CD4-positive, alpha-beta T cell (primary cell): ENCODE measurements around the gene RFX5. TPM values are rescaled to one million over a fixed set of nuclear protein-coding genes. Genes with fewer than 3 reads are reported as not detected.

Source experiments
- ATAC-seq: fragments of 200-7000 bp; cut with Tn5 transposase; one replicate; pipeline ENCODE4 v1.10.0; 2022; ENCODE audit warnings: mild to moderate bottlenecking; ENCODE audit not compliant: poor library complexity
- CTCF ChIA-PET: fragments of 350-600 bp; sonication (Branson Sonifier 250); formaldehyde crosslinking; loops from one replicate; lab custom pipeline; 2021; ENCODE audit warnings: antibody characterized with exemption, inconsistent platforms; lab: Charles Lee
- POLR2A ChIA-PET: fragments of 350-600 bp; sonication (Branson Sonifier 250); formaldehyde crosslinking; loops from one replicate; lab custom pipeline; 2021; ENCODE audit warnings: antibody characterized with exemption, inconsistent platforms; lab: Charles Lee
- DNase-seq, 14 experiments: peaks; one replicate each; pipeline ENCODE4 v3.0.0-alpha.2; 2013 to 2020; ENCODE audit warnings: mixed read lengths in 2 of 14
- H3K27ac ChIP-seq, 2 donors: one replicate each; pipeline versions ENCODE4 v1.5.1 to v1.7.0; 2013; ENCODE audit warnings: low read length in 2 of 2, low read depth in 1 of 2, mild to moderate bottlenecking in 1 of 2
- H3K27me3 ChIP-seq, 2 experiments: 1 replicate in 1 of 2; 2 replicates in 1 of 2; pipeline versions ENCODE4 v1.6.1 to v1.7.0; 2013; ENCODE audit warnings: low read length in 2 of 2, control low read depth in 1 of 2, mild to moderate bottlenecking in 1 of 2, moderate library complexity in 1 of 2; ENCODE audit not compliant: insufficient read depth in 2 of 2, control insufficient read depth in 1 of 2
- H3K36me3 ChIP-seq: one replicate; pipeline ENCODE4 v1.6.1; 2013; ENCODE audit warnings: low read length, control low read depth; ENCODE audit not compliant: insufficient read depth
- H3K4me1 ChIP-seq: one replicate; pipeline ENCODE4 v1.6.1; 2013; ENCODE audit warnings: low read length, control low read depth; ENCODE audit not compliant: insufficient read depth
- H3K4me3 ChIP-seq: one replicate; pipeline ENCODE4 v1.5.1; 2013; ENCODE audit warnings: mild to moderate bottlenecking, low read length, moderate library complexity
- H3K9me3 ChIP-seq, 2 experiments: 1 replicate in 1 of 2; 2 replicates in 1 of 2; pipeline versions ENCODE4 v1.6.1 to v1.7.0; 2013; ENCODE audit warnings: low read length in 2 of 2, mild to moderate bottlenecking in 2 of 2, control low read depth in 1 of 2, moderate library complexity in 1 of 2; ENCODE audit not compliant: control insufficient read depth in 1 of 2, insufficient read depth in 1 of 2
- H3K27ac Mint-ChIP-seq: one replicate; pipeline ENCODE4 v1.8.0; 2020; ENCODE audit warnings: mixed read lengths
- H3K27me3 Mint-ChIP-seq: one replicate; pipeline ENCODE4 v1.8.0; 2021; ENCODE audit warnings: mixed read lengths
- H3K36me3 Mint-ChIP-seq: one replicate; pipeline ENCODE4 v1.8.0; 2021; ENCODE audit warnings: low read depth, mixed read lengths
- H3K4me1 Mint-ChIP-seq: one replicate; pipeline ENCODE4 v1.8.0; 2021; ENCODE audit warnings: low read depth, mixed read lengths
- H3K4me3 Mint-ChIP-seq: one replicate; pipeline ENCODE4 v1.8.0; 2020; ENCODE audit warnings: mild to moderate bottlenecking, mixed read lengths
- H3K9me3 Mint-ChIP-seq: one replicate; pipeline ENCODE4 v1.8.0; 2020; ENCODE audit warnings: mixed read lengths
- intact Hi-C, 2 experiments: fragments of 100-400 bp; cut with DNase I in 1 of 2; cut with micrococcal nuclease in 1 of 2; formaldehyde crosslinking; loops; one replicate each; pipeline versions ENCODE4 v1.15.1 to v1.9.0; 2023 to 2025; cut with DNase I, micrococcal nuclease
- total RNA-seq, 174 experiments: library from RNA in 2 of 174; stranded (reverse) in 2 of 174; gene quantifications; one replicate each; pipeline ENCODE4 v1.2.3 and lab custom pipeline; 2021 to 2026
- TF ChIP-seq, protein P1 (sequence below): fragments of 200-600 bp; IDR thresholded peaks from one replicate; pipeline ENCODE4 v1.8.0; 2022; ENCODE audit warnings: antibody characterized with exemption, mild to moderate bottlenecking

Gene RFX5
- total RNA-seq, 2 experiments from 2014 or later, result 62.0 to 65.7 TPM

DNA sequence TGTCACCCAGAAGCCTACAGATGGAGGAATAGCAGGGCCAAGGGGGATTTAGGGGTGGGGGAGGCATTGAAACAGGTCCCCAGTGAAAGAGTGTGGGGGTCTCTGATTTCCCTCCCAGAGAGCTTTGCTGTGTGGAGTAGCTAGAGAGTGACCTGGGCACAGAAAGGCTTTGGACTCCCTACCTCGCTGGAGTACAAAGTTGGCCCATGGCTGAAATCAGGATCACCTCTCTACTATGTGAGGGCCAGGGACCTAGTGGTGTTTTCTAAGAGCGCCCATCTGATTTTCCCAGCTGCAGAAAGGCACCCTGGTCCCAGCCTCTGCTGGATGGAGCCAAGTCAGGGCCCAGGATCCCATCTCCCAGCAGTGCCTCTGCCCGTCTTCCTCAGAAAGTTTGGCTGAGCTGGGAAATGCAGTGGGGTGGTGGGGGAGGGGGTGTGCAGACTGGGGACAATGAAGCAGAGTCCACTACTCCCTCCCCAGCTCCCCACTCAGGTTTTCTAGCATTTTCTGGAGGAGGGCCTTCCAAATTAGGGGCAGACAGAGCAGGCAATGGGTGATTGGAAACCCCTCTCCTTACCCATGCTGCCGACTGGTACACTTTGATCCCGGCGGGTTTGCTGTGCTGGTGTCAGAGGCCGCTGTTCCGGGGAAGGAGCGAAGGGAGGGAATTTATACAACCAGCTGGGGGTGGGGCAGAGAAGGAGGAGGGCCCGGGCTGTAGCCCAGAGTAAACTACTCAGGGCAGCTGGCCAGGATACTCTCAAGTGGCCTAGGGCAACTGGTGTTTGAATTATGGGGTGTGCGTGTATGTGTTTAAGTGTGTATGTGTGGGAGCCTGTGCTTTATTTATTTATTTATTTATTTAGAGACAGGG is 25.2 kb upstream of the RFX5 start, which contains the start of gene SELENBP1:
Gene SELENBP1, minus strand, starts transcription at position 648 of the 877 bp plus-strand sequence. Its CDS starts 64 bp downstream, at position 584.
- Mint-ChIP-seq H3K4me3 (no peak within 1 kb of the TSS), H3K27ac (no peak within 1 kb of the TSS)

DNA sequence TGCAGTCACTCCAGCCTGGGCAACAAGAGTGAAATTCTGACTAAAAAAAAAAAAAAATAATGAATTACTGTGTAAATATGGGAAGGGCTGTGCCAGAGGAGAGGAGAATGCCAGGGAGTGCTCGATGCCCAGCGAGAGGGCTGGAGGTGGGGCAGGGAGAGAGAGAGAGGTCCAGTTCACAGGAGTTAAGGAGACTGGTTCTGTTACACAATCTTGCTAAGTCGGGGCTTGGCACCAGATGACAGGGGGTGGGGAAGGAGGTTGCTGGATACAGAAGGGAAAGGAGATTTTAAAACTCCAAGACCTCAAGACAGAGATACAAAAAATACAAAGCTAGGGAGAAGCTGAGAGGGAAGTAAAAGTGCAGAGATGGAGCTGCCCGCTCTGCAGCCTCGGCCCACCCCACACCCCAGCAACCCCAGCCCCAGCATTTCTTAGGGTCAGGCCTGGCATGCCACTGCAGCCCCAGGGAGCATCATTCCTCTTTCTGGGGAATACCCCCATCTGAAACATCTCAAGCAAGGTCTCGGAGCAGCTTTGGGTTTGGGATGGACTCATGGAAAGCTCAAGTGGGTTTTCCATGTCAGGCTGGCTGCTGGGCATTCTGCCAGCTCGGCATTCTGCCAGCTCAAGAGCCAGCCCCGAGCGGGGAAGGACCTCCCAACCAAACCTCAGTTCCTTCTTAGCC is 24.5 kb upstream of the RFX5 start:
- no peaks in the 10 kb centered on the region for H3K9me3 Mint-ChIP-seq
- TF ChIP-seq, protein P1, sequence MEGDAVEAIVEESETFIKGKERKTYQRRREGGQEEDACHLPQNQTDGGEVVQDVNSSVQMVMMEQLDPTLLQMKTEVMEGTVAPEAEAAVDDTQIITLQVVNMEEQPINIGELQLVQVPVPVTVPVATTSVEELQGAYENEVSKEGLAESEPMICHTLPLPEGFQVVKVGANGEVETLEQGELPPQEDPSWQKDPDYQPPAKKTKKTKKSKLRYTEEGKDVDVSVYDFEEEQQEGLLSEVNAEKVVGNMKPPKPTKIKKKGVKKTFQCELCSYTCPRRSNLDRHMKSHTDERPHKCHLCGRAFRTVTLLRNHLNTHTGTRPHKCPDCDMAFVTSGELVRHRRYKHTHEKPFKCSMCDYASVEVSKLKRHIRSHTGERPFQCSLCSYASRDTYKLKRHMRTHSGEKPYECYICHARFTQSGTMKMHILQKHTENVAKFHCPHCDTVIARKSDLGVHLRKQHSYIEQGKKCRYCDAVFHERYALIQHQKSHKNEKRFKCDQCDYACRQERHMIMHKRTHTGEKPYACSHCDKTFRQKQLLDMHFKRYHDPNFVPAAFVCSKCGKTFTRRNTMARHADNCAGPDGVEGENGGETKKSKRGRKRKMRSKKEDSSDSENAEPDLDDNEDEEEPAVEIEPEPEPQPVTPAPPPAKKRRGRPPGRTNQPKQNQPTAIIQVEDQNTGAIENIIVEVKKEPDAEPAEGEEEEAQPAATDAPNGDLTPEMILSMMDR, result no peak
- H3K36me3 Mint-ChIP-seq, result no peaks in the 10 kb centered on the region
- Histone ChIP-seq H3K4me1 (no peaks in the 10 kb centered on the region), H3K36me3 (no peaks in the 10 kb centered on the region), H3K4me3 (no peak overlapping the region), H3K27ac (no peak overlapping the region), H3K27me3 (no peaks in the 10 kb centered on the region), H3K9me3 (no peaks in the 10 kb centered on the region)
- POLR2A ChIA-PET, result no interaction called here
- intact Hi-C loops, result loop anchor here in 1 of 2 experiments (5.0 kb wide), 1 partner anchor 464 kb away; no protein-coding TSS in a partner anchor
- no peak overlapping the region for H3K4me3 Mint-ChIP-seq
- no peak for DNase-seq
- no peak overlapping the region for H3K27ac Mint-ChIP-seq
- no peaks in the 10 kb centered on the region for H3K27me3 Mint-ChIP-seq
- H3K4me1 Mint-ChIP-seq, result no peaks in the 10 kb centered on the region
- CTCF ChIA-PET, result no interaction called here
- no peak for ATAC-seq

More for the DNA sequence above, 25.2 kb upstream of the RFX5 start, which contains the start of gene SELENBP1:
- no peaks in the 10 kb centered on the region for H3K27me3 ChIP-seq
- ChIA-PET POLR2A (no interaction called here), CTCF (no interaction called here)
- Mint-ChIP-seq H3K4me1 (no peaks in the 10 kb centered on the region), H3K27me3 (no peaks in the 10 kb centered on the region), H3K9me3 (no peaks in the 10 kb centered on the region), H3K36me3 (no peaks in the 10 kb centered on the region)
- DNase-seq, result no peak
- H3K4me3 ChIP-seq, result no peak within 1 kb of the TSS
- no peaks in the 10 kb centered on the region for H3K4me1 ChIP-seq
- H3K27ac ChIP-seq, result no peak within 1 kb of the TSS
- H3K36me3 ChIP-seq, result no peaks in the 10 kb centered on the region
- intact Hi-C loops, result loop anchor here in 1 of 2 experiments (5.0 kb wide), 1 partner anchor 465 kb away; no protein-coding TSS in a partner anchor
- no peak for ATAC-seq
- H3K9me3 ChIP-seq, result no peaks in the 10 kb centered on the region
- TF ChIP-seq, protein P1, result no peak

DNA sequence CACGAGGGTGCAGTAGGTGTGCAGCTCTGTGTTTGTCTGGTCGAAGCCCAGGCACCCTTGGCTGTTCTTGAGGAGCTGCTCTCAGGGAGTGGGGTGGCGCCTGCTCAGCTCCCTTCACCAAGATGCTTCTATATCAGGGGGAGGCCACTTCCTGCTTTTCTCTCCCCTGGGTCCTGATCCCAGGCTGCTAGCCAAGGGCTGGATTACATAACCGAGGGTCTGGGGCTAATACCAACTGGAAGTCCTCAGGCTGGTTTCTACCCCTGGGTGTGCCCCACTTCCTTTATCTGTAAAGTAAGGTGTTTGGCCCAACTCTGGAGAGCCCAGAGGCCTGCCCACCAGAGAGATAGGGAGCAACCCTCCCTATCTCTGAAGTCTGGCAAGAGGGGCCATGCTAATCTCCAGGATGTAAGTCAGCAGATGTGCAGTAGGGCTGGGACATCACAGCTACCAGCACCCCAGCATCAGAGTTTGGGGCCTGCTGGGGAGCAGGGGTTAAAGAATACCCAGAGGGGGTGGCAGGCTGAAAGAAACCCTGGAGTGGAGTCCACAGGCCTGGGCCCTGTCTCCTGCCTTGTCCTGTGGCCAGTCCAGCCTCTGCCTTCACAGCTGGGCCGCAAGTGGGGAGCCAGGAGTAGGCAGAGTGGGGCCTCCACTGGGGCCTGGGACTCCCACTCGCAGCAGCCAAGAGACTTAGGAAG is 23.3 kb upstream of the RFX5 start:
- CTCF ChIA-PET, result no interaction called here
- no peak overlapping the region for H3K27ac Mint-ChIP-seq
- no peak for ATAC-seq
- H3K4me3 Mint-ChIP-seq, result no peak overlapping the region
- H3K27me3 ChIP-seq, result no peaks in the 10 kb centered on the region
- H3K4me3 ChIP-seq, result no peak overlapping the region
- DNase-seq, result no peak
- H3K27me3 Mint-ChIP-seq, result no peaks in the 10 kb centered on the region
- H3K4me1 Mint-ChIP-seq, result no peaks in the 10 kb centered on the region
- H3K9me3 Mint-ChIP-seq, result no peaks in the 10 kb centered on the region
- no peaks in the 10 kb centered on the region for H3K4me1 ChIP-seq
- no peaks in the 10 kb centered on the region for H3K9me3 ChIP-seq
- POLR2A ChIA-PET, result no interaction called here
- no peak overlapping the region for H3K27ac ChIP-seq
- no peaks in the 10 kb centered on the region for H3K36me3 Mint-ChIP-seq
- intact Hi-C loops, result loop anchor here in 1 of 2 experiments (5.0 kb wide), 1 partner anchor 463 kb away; no protein-coding TSS in a partner anchor
- TF ChIP-seq, protein P1, result no peak
- no peaks in the 10 kb centered on the region for H3K36me3 ChIP-seq
